Astrocyte (in vitro differentiated cells and primary cell): ENCODE measurements around the gene EEF2K.

Experiments
- CTCF ChIP-seq: IDR thresholded peaks from 2 replicates; pipeline ENCODE4 v1.5.1; 2011; ENCODE audit warnings: low read depth, mild to moderate bottlenecking, inconsistent platforms, low read length, moderate library complexity; ENCODE audit not compliant: insufficient read depth
- EZH2 ChIP-seq: IDR thresholded peaks from 2 replicates; pipeline ENCODE4 v1.6.1; 2012; ENCODE audit warnings: mild to moderate bottlenecking, low read length, inconsistent platforms; ENCODE audit not compliant: insufficient read depth

- no peak for TF ChIP-seq EZH2
- no peak for TF ChIP-seq CTCF
Observed at GRCh38 chr16:22235839-22236745, 30.0 kb downstream of the EEF2K start.
